OCI-LY1 (cell line): ENCODE results near the gene MT1A.

ENCODE experiments used
- H2AFZ ChIP-seq: fragments of 200-600 bp; sonication (generic), shearing (Covaris generic); 2 replicates; pipeline ENCODE4 v1.6.0; 2014; ENCODE audit warnings: antibody characterized with exemption, mild to moderate bottlenecking, low read length
- H3F3A ChIP-seq: fragments of 200-600 bp; sonication (generic), shearing (Covaris generic); 2 replicates; pipeline ENCODE4 v1.6.0; 2014; ENCODE audit warnings: mild to moderate bottlenecking, antibody characterized with exemption, low read length, moderate library complexity; ENCODE audit not compliant: insufficient read depth
- H3K27ac ChIP-seq: fragments of 200-600 bp; sonication (generic); 2 replicates; pipeline ENCODE4 v1.5.1; 2014; ENCODE audit warnings: low read length, mixed run types, mild to moderate bottlenecking, low read depth; ENCODE audit not compliant: poor library complexity, severe bottlenecking
- H3K27me3 ChIP-seq: fragments of 200-600 bp; sonication (generic); 2 replicates; pipeline ENCODE4 v1.6.0; 2014; ENCODE audit warnings: antibody characterized with exemption, mild to moderate bottlenecking, low read length, moderate library complexity; ENCODE audit not compliant: insufficient read depth
- H3K36me3 ChIP-seq: fragments of 200-600 bp; sonication (generic); 2 replicates; pipeline ENCODE4 v1.6.1; 2014; ENCODE audit warnings: mild to moderate bottlenecking, antibody characterized with exemption, low read length, moderate library complexity, mixed read lengths; ENCODE audit not compliant: insufficient read depth
- H3K4me1 ChIP-seq: fragments of 200-600 bp; sonication (generic); 2 replicates; pipeline ENCODE4 v1.5.1; 2014; ENCODE audit warnings: mild to moderate bottlenecking, low read length, moderate library complexity; ENCODE audit not compliant: insufficient read depth, severe bottlenecking
- H3K4me2 ChIP-seq: fragments of 200-600 bp; sonication (generic), shearing (Covaris generic); 2 replicates; pipeline ENCODE4 v1.6.1; 2014; ENCODE audit warnings: low read length
- H3K4me3 ChIP-seq: fragments of 200-600 bp; sonication (generic); 2 replicates; pipeline ENCODE4 v1.5.1; 2014; ENCODE audit warnings: low read length, low read depth, mild to moderate bottlenecking, mixed read lengths; ENCODE audit not compliant: poor library complexity, severe bottlenecking
- H3K79me2 ChIP-seq: fragments of 200-600 bp; shearing (Covaris generic); 2 replicates; pipeline ENCODE4 v1.6.1; 2016; ENCODE audit warnings: mixed run types, low read length, mixed read lengths; ENCODE audit not compliant: insufficient read depth
- H3K9ac ChIP-seq: fragments of 200-600 bp; sonication (generic), shearing (Covaris generic); 2 replicates; pipeline ENCODE4 v1.6.1; 2014; ENCODE audit warnings: mild to moderate bottlenecking, low read length, mixed read lengths
- H3K9me2 ChIP-seq: fragments of 200-600 bp; sonication (generic), shearing (Covaris generic); 2 replicates; pipeline ENCODE4 v1.6.1; 2014; ENCODE audit warnings: low read depth, mild to moderate bottlenecking, low read length, mixed read lengths
- H3K9me3 ChIP-seq: fragments of 200-600 bp; shearing (Covaris generic); 2 replicates; pipeline ENCODE4 v1.6.1; 2014; ENCODE audit warnings: low read length, mixed read lengths
- H4K20me1 ChIP-seq: fragments of 200-600 bp; sonication (generic), shearing (Covaris generic); 2 replicates; pipeline ENCODE4 v1.6.0; 2016; ENCODE audit warnings: mild to moderate bottlenecking, low read length; ENCODE audit not compliant: insufficient read depth
- EZH2 ChIP-seq: fragments of 200-600 bp; sonication (generic), shearing (Covaris generic); IDR thresholded peaks from 2 replicates; pipeline ENCODE4 v1.8.0; 2017; ENCODE audit warnings: borderline replicate concordance, mixed run types, mild to moderate bottlenecking, antibody characterized with exemption, low read length, moderate library complexity, mixed read lengths
- TF ChIP-seq, protein P1 (sequence below): fragments of 200-600 bp; sonication (generic), shearing (Covaris generic); IDR thresholded peaks from 2 replicates; pipeline ENCODE4 v1.5.1; 2017; ENCODE audit warnings: mild to moderate bottlenecking, antibody characterized with exemption, low read length, moderate library complexity, mixed read lengths

The MT1A gene

GRCh38 chr16:56628486-56629350 is 9.7 kb upstream of the MT1A start:
- H3K36me3 ChIP-seq, result no peaks in the 10 kb centered on the region
- H3K4me2 ChIP-seq, result no peak overlapping the region
- H3F3A ChIP-seq, result no peaks in the 10 kb centered on the region
- no peaks in the 10 kb centered on the region for H3K4me1 ChIP-seq
- no peaks in the 10 kb centered on the region for H3K79me2 ChIP-seq
- TF ChIP-seq EZH2, result no peak
- TF ChIP-seq, protein P1, sequence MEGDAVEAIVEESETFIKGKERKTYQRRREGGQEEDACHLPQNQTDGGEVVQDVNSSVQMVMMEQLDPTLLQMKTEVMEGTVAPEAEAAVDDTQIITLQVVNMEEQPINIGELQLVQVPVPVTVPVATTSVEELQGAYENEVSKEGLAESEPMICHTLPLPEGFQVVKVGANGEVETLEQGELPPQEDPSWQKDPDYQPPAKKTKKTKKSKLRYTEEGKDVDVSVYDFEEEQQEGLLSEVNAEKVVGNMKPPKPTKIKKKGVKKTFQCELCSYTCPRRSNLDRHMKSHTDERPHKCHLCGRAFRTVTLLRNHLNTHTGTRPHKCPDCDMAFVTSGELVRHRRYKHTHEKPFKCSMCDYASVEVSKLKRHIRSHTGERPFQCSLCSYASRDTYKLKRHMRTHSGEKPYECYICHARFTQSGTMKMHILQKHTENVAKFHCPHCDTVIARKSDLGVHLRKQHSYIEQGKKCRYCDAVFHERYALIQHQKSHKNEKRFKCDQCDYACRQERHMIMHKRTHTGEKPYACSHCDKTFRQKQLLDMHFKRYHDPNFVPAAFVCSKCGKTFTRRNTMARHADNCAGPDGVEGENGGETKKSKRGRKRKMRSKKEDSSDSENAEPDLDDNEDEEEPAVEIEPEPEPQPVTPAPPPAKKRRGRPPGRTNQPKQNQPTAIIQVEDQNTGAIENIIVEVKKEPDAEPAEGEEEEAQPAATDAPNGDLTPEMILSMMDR, result no peak
- H3K27me3 ChIP-seq, result no peaks in the 10 kb centered on the region
- no peak overlapping the region for H2AFZ ChIP-seq
- no peaks in the 10 kb centered on the region for H3K9me2 ChIP-seq
- no peak overlapping the region for H3K9ac ChIP-seq
- no peak overlapping the region for H3K27ac ChIP-seq
- H3K4me3 ChIP-seq, result no peak overlapping the region
- no peaks in the 10 kb centered on the region for H3K9me3 ChIP-seq
- no peaks in the 10 kb centered on the region for H4K20me1 ChIP-seq

- no peak for TF ChIP-seq EZH2
- TF ChIP-seq, protein P1, result no peak
- Histone ChIP-seq H3K9ac (no peak overlapping the region), H3K4me1 (no peaks in the 10 kb centered on the region), H4K20me1 (no peaks in the 10 kb centered on the region), H3K27ac (no peak overlapping the region), H3K27me3 (no peaks in the 10 kb centered on the region), H3K9me2 (no peaks in the 10 kb centered on the region), H2AFZ (no peak overlapping the region), H3F3A (no peaks in the 10 kb centered on the region), H3K9me3 (no peaks in the 10 kb centered on the region), H3K36me3 (no peaks in the 10 kb centered on the region), H3K79me2 (no peaks in the 10 kb centered on the region), H3K4me2 (no peak overlapping the region), H3K4me3 (no peak overlapping the region)
Observed at GRCh38 chr16:56629531-56629930, 8.9 kb upstream of the MT1A start.

- H3F3A ChIP-seq, result no peaks in the 10 kb centered on the region
- no peaks in the 10 kb centered on the region for H4K20me1 ChIP-seq
- no peaks in the 10 kb centered on the region for H3K27me3 ChIP-seq
- no peak overlapping the region for H3K4me3 ChIP-seq
- H3K27ac ChIP-seq, result no peak overlapping the region
- no peaks in the 10 kb centered on the region for H3K9me2 ChIP-seq
- H3K9me3 ChIP-seq, result no peaks in the 10 kb centered on the region
- no peaks in the 10 kb centered on the region for H3K4me1 ChIP-seq
- H3K79me2 ChIP-seq, result no peaks in the 10 kb centered on the region
- no peak overlapping the region for H3K9ac ChIP-seq
- no peak for TF ChIP-seq EZH2
- TF ChIP-seq, protein P1, result no peak
- H3K36me3 ChIP-seq, result no peaks in the 10 kb centered on the region
- H3K4me2 ChIP-seq, result no peak overlapping the region
- no peak overlapping the region for H2AFZ ChIP-seq
Observed at GRCh38 chr16:56630134-56630533, 8.3 kb upstream of the MT1A start.
